Panc1 (cell line): ENCODE measurements around the gene CACNA2D4.

Experiments used
- TF ChIP-seq, protein P1 (sequence below): fragments of 450-650 bp; IDR thresholded peaks from 2 replicates; pipeline ENCODE4 v1.5.1; 2017; ENCODE audit warnings: mild to moderate bottlenecking
- TF ChIP-seq, protein P2 (sequence below), 2 experiments: IDR thresholded peaks; 2 replicates each; pipeline ENCODE4 v1.6.1; 2011 to 2012; ENCODE audit warnings: low read depth in 2 of 2, control low read depth in 1 of 2, low read length in 1 of 2, mild to moderate bottlenecking in 1 of 2, moderate library complexity in 1 of 2; ENCODE audit not compliant: insufficient read depth in 1 of 2

- TF ChIP-seq, protein P1, sequence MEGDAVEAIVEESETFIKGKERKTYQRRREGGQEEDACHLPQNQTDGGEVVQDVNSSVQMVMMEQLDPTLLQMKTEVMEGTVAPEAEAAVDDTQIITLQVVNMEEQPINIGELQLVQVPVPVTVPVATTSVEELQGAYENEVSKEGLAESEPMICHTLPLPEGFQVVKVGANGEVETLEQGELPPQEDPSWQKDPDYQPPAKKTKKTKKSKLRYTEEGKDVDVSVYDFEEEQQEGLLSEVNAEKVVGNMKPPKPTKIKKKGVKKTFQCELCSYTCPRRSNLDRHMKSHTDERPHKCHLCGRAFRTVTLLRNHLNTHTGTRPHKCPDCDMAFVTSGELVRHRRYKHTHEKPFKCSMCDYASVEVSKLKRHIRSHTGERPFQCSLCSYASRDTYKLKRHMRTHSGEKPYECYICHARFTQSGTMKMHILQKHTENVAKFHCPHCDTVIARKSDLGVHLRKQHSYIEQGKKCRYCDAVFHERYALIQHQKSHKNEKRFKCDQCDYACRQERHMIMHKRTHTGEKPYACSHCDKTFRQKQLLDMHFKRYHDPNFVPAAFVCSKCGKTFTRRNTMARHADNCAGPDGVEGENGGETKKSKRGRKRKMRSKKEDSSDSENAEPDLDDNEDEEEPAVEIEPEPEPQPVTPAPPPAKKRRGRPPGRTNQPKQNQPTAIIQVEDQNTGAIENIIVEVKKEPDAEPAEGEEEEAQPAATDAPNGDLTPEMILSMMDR, result no peak
- TF ChIP-seq, protein P2, sequence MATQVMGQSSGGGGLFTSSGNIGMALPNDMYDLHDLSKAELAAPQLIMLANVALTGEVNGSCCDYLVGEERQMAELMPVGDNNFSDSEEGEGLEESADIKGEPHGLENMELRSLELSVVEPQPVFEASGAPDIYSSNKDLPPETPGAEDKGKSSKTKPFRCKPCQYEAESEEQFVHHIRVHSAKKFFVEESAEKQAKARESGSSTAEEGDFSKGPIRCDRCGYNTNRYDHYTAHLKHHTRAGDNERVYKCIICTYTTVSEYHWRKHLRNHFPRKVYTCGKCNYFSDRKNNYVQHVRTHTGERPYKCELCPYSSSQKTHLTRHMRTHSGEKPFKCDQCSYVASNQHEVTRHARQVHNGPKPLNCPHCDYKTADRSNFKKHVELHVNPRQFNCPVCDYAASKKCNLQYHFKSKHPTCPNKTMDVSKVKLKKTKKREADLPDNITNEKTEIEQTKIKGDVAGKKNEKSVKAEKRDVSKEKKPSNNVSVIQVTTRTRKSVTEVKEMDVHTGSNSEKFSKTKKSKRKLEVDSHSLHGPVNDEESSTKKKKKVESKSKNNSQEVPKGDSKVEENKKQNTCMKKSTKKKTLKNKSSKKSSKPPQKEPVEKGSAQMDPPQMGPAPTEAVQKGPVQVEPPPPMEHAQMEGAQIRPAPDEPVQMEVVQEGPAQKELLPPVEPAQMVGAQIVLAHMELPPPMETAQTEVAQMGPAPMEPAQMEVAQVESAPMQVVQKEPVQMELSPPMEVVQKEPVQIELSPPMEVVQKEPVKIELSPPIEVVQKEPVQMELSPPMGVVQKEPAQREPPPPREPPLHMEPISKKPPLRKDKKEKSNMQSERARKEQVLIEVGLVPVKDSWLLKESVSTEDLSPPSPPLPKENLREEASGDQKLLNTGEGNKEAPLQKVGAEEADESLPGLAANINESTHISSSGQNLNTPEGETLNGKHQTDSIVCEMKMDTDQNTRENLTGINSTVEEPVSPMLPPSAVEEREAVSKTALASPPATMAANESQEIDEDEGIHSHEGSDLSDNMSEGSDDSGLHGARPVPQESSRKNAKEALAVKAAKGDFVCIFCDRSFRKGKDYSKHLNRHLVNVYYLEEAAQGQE (IDR thresholded peaks at IDR 0.05; ENCODE audit: insufficient read depth in 1 of 2, low read depth in 2 of 2, low read length in 1 of 2), result no peak
These were observed 36.5 kb downstream of the CACNA2D4 start for GRCh38 chr12:1881936-1882335.
